GM18511 (cell line): Measurements from ENCODE around the gene MSANTD2.

ENCODE experiments used
- ATAC-seq: cut with Tn5 transposase; IDR thresholded peaks from one replicate; pipeline ENCODE4 v1.9.1; 2021; ENCODE audit warnings: mild to moderate bottlenecking, moderate library complexity; ENCODE audit not compliant: unreplicated experiment

The MSANTD2 gene

DNA sequence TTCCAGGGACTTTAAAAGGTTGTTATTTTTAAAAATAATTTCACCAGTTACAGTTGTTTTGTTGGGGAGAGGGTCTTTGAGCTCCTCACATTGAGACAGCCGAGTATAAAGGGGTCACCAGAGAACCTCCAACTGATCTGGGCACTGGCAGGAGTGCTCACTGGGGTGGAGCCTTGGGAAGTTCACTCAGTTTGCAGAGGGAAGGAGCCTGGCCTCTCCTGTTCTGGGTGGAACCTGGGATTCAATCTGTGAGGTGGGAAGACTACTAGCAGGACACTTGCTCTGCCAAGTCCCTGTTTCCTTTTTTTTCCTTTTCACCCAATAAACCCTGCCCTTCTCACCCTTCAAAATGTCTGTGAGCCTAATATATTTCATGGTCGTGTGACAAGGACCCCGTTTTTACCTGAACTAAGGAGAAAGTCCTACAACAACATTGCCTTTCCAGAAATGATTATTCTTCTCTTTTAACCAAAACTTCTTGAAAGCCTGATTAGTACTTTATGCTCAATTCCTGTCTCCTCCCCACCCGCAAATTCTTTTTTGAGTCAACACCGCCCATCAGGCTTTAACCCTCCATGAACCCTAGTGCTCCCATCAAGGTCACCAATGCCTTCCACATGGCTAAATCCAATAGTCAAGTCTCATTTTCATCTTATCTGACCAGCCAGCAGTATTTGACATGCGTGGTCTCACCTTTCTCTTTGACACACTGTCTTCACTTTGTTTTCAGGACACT is 22.0 kb upstream of the MSANTD2 start:
- no peak for ATAC-seq

DNA sequence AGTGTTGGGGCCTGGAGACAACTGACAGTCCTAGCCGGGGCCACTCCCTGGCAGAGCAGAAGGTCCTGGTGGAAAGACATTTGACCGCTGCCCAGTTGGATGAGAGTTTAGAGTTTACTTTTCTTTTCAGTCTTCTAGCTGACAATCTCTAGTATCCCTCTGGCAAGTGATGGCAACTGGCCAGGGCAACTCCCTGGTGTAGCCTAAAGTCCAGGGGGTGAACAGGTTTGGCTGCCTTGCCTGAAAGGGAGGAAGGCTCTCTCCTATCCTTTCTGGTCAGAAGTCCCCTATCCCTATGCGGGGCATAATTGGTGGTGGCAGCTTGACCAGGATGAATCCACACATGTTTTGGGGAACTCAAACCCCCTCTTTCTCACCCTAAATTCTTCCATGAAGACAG is 16.8 kb upstream of the MSANTD2 start:
- ATAC-seq: no peak

DNA sequence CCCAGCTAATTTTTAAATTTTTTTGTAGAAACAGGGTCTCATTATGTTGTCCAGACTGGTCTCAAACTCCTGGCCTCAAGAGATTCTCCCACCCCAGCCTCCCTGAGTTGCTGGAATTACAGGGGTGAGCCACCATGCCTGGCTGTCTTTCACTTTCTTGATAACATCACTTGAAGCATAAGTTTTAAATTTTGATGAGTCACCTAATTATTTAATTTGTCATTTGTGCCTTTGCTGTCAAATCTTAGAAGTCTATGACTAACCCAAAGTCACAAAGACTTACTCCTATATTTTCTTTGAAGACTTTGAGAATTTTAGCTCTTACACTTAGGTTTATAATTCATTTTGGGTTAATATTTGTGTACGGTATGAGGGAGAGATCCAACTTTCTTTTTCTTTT is 14.5 kb upstream of the MSANTD2 start:
- ATAC-seq: no peak

DNA sequence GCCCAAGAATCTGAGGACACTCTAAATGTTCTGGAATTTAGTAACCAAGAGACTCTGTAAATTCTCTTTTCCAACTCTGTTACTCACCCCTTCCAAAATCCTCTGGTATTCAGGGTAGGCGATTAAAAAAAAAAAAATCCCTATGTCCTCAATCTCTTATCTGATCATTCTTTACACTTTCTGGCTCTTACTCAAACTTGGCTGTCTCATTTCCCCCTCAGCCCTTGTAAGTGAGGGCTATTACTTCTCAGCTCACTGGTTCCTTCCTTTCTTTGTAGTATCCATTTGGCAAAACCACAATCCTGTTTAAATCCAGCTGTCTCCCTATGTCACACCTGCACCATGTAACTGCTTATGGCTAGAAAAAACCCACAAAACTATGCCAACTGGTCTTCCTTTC is 12.7 kb upstream of the MSANTD2 start:
- ATAC-seq: no peak

DNA sequence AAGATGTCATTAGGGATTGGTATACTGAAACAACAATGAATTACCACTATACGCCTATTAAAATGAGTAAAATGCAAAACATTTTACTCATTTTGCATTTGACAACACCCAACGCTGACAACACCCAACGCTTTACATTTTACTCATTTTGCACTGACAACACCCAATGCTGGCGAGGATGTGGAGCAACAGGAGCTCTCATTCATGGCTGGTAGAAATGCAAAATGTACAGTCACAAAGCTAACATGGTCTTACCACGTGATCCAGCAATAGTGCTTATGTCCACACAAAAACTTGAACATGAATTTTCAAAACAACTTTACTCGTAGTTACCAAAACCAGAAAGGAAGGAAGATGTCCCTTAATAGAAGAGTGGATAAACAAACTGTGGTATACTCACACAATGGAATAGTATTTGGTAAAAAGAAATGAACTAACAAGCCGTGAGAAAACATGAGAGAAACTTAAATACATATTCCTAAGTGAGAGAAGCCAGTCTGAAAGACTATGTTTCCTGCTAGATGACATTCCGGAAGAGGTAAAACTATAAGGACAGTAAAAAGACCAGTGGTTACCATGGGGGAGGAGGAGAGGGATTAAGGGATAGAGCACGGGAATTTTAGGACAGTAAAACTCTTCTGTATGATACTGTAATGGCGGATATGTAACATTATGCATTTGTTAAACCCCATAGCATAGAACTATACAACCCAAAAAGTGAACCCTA is 11.4 kb upstream of the MSANTD2 start:
- no peak for ATAC-seq

DNA sequence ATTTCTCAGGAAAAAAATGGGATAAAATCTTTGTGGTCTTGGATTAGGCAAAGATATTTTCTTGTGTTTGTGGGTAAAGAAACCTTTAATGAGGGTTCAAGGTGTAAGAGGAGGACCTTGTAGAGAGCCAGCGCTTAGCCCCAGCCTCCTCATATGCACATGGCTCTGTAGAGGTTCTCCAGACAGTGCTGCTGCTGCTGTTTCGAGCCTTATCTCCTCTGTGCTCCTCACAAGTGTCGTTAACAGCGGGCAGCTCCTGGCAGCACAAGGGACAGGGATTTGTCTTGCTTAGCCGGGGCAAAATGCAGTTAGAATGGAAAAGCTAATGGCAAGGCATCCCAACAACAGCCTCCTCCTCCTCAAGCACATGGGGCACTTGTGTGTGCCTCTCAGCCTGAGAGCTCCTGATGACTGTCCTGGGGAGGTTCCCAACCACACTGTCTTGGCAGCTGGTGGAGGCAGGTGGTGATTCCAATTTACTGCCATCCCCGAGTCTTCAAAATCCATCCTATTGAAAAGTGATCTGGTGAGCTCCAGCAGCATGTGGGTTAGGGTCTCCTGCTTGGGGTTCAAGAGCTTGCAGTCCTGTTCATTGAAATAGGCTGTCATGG is 7.6 kb upstream of the MSANTD2 start:
- ATAC-seq: no peak

DNA sequence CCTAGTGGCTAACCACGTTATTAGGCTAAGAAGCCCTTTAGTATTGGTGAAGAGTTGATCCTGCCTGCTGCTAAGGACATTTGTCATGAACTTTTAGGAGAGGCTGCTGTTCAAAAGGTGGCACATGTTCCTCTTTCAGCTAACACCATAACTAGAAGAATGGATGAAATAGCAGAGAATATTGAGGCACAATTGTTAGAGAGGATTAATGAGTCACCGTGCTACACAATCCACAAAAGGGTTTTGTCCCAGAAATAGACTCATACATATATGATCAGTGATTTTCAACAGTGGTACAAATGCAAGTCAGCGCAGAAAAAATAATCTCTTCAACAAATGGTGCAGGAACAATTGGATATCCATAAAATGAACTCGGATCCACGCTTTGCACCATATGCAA is 7.0 kb upstream of the MSANTD2 start:
- ATAC-seq: no peak

DNA sequence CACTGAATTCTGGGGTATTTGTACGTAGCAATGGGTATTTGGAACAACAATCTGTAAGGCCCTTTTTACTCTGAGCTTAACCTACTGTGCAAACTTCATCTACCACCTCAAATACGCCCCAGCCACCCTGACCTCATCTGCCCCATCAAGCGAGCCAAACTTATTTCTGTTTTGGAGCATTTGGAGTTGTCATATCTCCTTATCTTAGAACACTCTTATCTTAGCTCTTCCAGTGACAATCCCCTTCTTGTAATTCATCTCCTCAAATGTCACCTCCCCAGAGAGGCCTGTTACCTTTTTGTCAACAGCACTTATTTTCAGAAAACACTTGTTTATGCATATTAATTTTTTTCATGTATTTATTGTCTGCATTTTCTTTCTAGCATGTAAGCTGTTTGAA is 4.7 kb upstream of the MSANTD2 start:
- ATAC-seq: no peak

DNA sequence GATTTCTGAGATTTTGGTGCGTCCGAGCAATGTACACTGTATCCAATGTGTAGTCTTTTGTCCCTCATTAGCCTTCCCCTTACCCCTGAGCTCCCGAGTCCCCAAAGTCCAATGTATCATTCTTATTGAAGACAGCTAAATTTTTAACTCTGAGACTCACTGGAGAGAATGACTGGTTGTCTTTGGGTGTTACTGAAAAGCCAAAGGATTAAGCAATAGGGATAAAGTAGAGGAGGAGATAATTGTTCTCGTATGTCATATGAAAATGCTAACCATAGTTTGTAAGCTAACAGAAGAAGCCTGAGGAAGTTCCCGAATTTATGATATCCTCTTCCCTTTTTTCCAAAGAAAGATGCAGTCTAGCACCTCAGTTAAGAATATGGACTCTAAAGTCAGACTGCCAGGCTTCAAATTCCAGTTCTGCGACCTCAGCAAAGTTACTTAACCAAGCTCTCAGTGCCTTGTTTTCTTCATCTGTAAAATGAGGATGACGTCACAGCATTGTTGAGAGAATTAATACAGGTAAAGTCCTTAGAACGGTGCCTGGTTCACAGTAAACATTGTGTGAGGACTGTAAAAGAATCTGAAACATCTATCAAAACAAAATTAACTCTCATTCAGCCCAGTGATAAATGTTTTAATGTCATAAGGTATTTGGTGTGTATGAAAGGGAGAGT is 1.6 kb upstream of the MSANTD2 start:
- ATAC-seq: no peak

DNA sequence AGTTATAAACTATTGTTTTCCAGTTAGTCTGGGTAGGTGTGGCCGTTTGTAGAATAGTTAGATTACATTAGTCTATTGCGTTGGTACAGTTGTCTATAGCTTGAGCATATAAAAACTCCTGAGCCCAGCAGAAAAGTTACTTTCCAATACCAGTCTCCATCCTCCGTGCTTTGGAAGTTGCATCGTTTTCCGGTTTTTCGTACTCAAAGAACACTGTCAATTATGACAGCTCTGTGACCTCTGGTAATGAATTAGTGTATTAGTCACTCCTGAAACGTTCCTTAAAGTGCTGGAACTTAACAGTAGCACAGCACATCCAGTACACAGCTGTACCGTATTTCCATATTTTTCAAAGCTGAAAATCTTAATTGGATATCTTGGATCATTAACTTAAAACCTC is 808 bp upstream of the MSANTD2 start:
- no peak for ATAC-seq

DNA sequence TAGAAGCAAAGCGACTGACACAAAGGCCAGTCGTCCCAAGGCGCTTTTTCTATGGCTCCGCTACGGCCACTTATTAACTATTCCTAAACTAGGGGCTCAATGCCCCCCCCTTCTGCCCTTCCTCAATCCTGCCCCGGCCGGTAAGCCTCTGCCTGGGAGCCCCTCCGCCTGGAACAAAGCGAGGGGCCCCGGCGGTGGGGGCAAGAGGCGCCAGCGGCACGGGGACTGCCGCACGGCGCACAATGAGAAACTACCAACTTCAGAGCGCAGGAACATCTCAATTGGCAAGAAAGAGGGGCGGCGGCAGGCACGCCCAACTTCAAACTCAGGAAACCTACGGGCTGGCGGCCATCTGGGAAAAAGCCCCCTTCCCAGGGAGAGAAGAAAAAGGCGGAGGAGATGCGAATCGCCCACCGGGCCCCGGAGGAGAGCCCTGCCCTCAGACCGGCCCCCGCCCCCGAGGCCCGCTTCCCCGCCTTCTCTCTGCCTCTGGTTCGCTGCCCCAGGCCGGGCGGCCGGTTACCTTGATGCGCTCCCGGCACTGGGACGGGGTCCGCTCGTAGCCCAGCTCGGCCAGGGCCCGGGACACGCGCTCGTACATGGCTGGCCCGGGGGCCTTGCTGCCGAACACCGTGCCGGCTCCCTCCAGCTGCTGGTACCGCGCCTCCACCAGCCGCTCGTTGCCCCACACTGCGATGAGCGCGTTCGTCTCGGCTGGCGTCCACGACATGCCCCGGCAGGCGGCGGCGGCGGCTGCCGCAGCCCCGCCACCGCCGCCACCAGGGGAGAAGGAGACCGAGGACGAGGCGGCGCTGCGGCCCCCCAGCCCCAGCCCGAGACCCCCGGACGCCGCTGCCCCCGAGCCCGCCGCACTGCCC is 619 bp downstream of the MSANTD2 start:
- peak; percentile 46 for ATAC-seq

DNA sequence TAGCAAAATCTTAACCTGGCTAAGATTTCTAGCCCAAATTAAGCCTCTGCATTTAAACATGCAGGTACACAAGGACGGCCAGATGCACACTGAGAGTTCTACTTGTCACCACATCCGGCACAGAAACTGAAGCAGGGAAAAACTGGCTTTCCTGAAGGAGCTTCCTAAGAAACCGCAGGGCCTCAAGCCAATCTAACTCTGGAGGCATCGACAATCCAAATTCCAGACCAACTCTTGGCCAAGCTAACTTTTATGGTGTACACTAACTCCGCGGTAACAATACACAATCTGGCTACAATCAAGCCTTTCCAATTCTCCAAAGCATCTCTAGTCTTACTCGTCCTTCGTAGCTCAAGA is 1.2 kb downstream of the MSANTD2 start:
- peak; percentile 22 for ATAC-seq

DNA sequence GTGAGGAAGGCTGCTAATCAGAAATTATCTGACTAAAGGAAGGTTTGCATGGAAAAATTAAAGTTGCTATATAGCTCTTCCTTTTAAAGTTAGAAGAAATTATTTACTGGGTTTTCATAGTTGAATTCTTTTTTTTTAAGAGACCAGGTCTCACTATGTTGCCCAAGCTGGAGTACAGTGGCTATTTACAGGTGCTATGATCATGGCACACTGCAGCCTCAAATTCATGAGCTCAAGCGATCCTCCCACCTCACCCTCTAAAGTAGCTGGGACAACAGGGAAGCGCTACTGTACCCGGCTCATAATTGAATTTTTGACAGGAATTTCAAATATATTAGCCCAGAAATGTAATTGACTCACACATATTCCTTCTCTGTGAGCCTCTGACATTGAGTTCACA is 3.9 kb downstream of the MSANTD2 start:
- ATAC-seq: no peak

DNA sequence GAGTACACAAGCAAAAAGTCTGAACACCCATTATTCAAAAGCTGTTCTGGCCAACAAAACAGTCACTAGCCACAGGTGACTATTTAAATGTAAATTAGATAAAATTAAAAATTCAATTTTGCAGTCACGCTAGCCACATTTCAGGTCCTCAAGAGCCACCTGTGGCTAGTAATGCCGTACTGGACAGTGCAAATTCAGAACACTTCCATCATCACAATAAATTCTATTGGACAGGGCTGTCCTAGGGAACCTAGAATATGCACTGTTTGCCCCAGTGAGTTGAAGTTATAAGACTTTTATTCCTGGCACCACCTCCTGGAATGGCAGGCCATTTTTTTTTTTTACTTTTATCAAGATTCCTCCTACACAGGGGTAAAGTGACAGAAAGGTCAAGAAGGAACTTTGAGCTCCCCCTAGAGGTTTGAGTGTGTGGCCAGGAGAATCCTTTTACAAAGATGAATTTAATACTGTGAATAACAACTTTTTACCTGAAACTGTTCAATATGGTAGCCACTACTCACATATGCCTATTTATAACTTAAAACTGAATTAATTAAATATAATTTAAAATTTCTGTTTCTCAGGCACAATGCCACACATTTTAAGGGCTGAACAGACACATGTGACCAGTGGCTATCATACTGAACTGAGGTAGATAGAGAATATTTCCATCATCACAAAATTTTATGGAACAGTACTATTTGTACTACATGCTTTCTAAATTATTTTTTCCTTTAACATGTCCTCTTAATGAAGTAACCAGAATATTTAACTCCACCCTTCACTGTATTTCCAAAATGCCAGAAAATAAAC is 6.5 kb downstream of the MSANTD2 start:
- peak; percentile 60 for ATAC-seq

DNA sequence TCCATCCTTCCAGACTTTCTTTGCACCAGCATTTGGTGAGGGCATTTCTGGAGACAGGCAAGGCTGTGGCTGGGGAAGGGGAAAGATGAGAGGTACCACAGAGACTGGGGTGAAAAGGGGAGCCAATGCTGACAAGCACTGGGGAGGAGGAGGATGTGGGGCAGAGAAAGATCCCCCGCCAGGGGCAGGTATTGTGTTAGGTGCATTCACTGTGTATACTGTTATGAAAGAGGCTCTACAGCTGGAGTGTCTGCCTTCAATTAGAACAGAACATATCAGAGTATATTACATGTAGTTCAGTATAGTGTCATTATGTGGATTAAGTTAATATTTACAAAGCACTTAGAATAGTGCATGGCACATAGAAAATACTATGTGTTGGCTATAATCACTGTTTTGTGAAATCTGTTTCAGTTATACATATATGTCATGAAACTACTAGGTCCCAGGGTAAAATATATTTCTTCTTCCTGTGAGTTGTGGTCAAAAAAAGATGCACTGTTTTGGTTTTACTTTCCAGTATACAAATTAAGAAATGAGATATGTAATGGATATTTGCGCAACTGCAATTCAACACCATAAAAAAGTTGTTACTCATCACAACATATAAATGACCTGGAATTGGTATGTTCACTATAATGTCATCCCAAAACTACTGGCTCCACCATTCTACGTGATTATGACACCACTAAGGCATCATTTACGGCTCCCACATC is 8.4 kb downstream of the MSANTD2 start:
- peak; percentile 77 for ATAC-seq

DNA sequence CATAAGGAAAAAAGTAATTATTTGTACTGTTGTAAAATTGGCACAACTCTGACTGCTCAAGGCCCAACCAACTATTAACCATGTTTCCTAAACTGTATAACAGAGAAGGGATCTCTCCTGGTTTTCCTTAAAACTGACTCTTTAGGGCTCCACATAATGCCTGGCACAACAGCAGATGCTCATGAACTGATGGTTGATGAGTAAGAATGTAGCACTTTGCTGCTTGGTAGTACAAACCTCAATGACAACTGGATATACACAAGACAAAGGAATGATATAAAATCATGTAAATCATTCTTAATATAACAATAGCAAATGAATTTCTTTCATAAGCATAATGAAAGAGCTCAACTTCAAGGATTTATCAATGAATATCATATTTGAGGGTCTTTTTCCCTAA is 11.7 kb downstream of the MSANTD2 start:
- ATAC-seq: no peak

DNA sequence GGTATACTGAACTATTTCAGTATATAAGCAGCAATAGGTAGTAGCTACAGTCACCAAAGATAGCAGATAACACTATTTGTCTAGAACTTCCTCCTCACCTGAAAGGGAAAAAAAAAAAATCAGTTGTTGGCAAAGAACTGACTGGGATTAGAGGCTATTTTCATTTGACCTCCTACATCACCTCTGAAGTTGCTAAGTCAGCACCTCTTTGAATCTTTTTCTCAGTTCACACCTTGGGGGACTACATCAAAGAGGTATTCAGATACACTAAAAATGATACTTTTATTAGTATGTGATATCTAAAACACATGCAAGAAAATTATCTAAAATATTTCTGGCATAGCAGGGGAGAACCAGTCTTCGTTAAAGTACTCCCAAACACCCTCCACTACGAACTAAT is 16.2 kb downstream of the MSANTD2 start:
- no peak for ATAC-seq

DNA sequence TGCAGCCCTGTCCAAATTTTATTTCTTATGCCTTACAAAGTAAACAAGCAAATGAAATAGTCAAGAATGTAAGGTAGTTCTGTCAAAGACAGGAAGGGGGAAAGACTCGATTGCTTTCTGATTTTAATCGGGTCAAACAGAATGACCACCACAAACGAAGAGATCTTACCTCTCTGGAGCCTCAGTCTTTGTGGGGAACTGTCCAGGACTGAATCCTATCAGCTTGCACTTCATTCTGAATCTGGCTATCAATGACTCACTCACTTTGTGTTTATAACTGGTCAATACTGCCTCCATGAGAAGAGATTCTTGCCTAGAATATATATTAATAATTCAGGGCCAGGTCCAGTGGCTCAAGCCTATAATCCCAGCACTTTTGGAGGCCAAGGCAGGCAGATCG is 17.2 kb downstream of the MSANTD2 start:
- no peak for ATAC-seq

DNA sequence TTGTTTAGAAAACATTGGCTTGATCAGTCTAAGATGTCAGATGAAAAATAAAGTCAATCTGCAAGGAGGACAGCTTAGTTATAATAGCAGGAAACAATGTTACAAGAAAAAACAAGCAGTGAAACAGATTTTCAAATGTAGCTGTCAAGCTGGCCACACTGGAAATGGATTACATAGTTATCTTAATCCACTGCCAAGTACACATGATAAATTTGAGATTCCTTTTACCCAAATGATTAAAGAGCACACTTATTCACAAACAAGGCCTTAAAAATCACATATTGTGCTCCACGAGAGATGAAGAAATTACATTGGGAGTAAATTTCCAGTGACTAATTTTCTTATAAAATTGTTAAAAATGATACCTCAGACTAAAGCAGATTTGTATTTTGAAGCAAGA is 20.6 kb downstream of the MSANTD2 start:
- ATAC-seq: no peak
